Progenitor cell of endocrine pancreas (in vitro differentiated cells): Measurements from ENCODE around the gene KIAA1549. TPM values are rescaled to one million over a fixed set of nuclear protein-coding genes. Genes with fewer than 3 reads are reported as not detected.

Experiments
- DNase-seq: peaks from one replicate; pipeline ENCODE4 v3.0.0; 2021; ENCODE audit warnings: low spot score; ENCODE audit not compliant: unreplicated experiment
- H3K27ac Mint-ChIP-seq: 2 replicates; pipeline ENCODE4 v1.8.0; 2021; ENCODE audit warnings: mild to moderate bottlenecking, moderate library complexity, mixed read lengths
- H3K27me3 Mint-ChIP-seq: 2 replicates; pipeline ENCODE4 v1.8.0; 2021; ENCODE audit warnings: mixed read lengths
- H3K36me3 Mint-ChIP-seq: 2 replicates; pipeline ENCODE4 v1.8.0; 2022; ENCODE audit warnings: mixed read lengths; ENCODE audit not compliant: insufficient read depth
- H3K4me1 Mint-ChIP-seq: 2 replicates; pipeline ENCODE4 v1.8.0; 2021; ENCODE audit warnings: low read depth, mixed read lengths
- H3K4me3 Mint-ChIP-seq: 2 replicates; pipeline ENCODE4 v1.8.0; 2021; ENCODE audit warnings: low read depth, mild to moderate bottlenecking, moderate library complexity, mixed read lengths
- H3K9me3 Mint-ChIP-seq: 2 replicates; pipeline ENCODE4 v1.8.0; 2021; ENCODE audit warnings: low read depth, mixed read lengths
- CTCF ChIP-seq: fragments of 200-600 bp; sonication (generic); IDR thresholded peaks from one replicate; pipeline ENCODE4 v1.5.0; 2021; ENCODE audit warnings: antibody characterized with exemption, mild to moderate bottlenecking; ENCODE audit not compliant: unreplicated experiment
- total RNA-seq: library from RNA; stranded (reverse); gene quantifications from 2 replicates; pipeline ENCODE4 v1.2.1, GENCODE V29; 2021

KIAA1549 gene
- total RNA-seq, 1 donor from 2014 or later, result 45.8 TPM

GRCh38 chr7:138833596-138833995 is 147.6 kb downstream of the KIAA1549 start:
- no peaks in the 10 kb centered on the region for H3K4me1 Mint-ChIP-seq
- no peak for DNase-seq
- no peaks in the 10 kb centered on the region for H3K27me3 Mint-ChIP-seq
- no peak overlapping the region for H3K4me3 Mint-ChIP-seq
- H3K27ac Mint-ChIP-seq, result no peak overlapping the region
- TF ChIP-seq CTCF, result no peak
- H3K9me3 Mint-ChIP-seq, result no peaks in the 10 kb centered on the region
- H3K36me3 Mint-ChIP-seq, result peaks cover 24% of the 10 kb centered on the region

- TF ChIP-seq CTCF, result no peak
- DNase-seq, result no peak
- peaks cover 21% of the 10 kb centered on the region for H3K36me3 Mint-ChIP-seq
- H3K9me3 Mint-ChIP-seq, result no peaks in the 10 kb centered on the region
- H3K4me3 Mint-ChIP-seq, result no peak overlapping the region
- no peaks in the 10 kb centered on the region for H3K4me1 Mint-ChIP-seq
- no peaks in the 10 kb centered on the region for H3K27me3 Mint-ChIP-seq
- peak overlapping the region; percentile 49 for H3K27ac Mint-ChIP-seq
These were observed 148.2 kb downstream of the KIAA1549 start for GRCh38 chr7:138832966-138833365.

DNA sequence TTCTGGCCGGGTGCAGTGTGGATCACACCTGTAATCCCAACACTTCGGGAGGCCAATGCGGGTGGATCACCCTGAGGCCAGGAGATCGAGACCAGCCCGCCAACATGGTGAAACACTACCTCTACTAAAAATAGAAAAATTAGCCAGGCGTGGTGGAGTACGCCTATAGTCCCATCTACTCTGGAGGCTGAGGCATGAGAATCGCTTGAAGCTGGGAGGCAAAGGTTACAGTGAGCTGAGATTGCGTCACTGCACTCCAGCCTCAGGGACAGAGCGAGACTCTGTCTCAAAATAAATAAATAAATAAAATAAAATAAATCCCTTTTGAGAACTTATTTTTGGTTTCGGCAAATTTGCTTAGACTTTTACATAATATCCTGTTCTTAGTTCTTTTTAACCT is 151.9 kb downstream of the KIAA1549 start:
- no peak for TF ChIP-seq CTCF
- Mint-ChIP-seq H3K4me1 (no peaks in the 10 kb centered on the region), H3K36me3 (peaks cover 10% of the 10 kb centered on the region), H3K27ac (no peak overlapping the region), H3K27me3 (no peaks in the 10 kb centered on the region), H3K4me3 (no peak overlapping the region), H3K9me3 (peaks cover 3% of the 10 kb centered on the region)
- no peak for DNase-seq

GRCh38 chr7:138828302-138828701 is 152.9 kb downstream of the KIAA1549 start:
- Mint-ChIP-seq H3K9me3 (peaks cover 3% of the 10 kb centered on the region), H3K36me3 (peaks cover 7% of the 10 kb centered on the region), H3K4me1 (no peaks in the 10 kb centered on the region)

GRCh38 chr7:138825049-138825721 is 156.0 kb downstream of the KIAA1549 start:
- Mint-ChIP-seq H3K27me3 (no peaks in the 10 kb centered on the region), H3K9me3 (peaks cover 3% of the 10 kb centered on the region), H3K4me1 (no peaks in the 10 kb centered on the region), H3K36me3 (no peaks in the 10 kb centered on the region), H3K27ac (no peak overlapping the region), H3K4me3 (no peak overlapping the region)
- no peak for TF ChIP-seq CTCF
- DNase-seq, result no peak

More at GRCh38 chr7:138828302-138828701, 152.9 kb downstream of the KIAA1549 start:
- no peak for TF ChIP-seq CTCF
- Mint-ChIP-seq H3K27ac (no peak overlapping the region), H3K4me3 (no peak overlapping the region), H3K27me3 (no peaks in the 10 kb centered on the region)
- no peak for DNase-seq
